Suprapubic skin (tissue), 4 donors: ENCODE measurements around the gene FLYWCH1. TPM values are rescaled to one million over a fixed set of nuclear protein-coding genes. Genes with fewer than 3 reads are reported as not detected.

ENCODE experiments used
- DNase-seq, 2 donors: peaks; one replicate each; pipeline ENCODE4 v3.0.0-alpha.2; 2019; ENCODE audit warnings: low spot score in 2 of 2
- H3K27ac ChIP-seq: fragments of 200-600 bp; sonication (generic); one replicate; pipeline ENCODE4 v1.5.1; 2019
- H3K27me3 ChIP-seq: fragments of 200-600 bp; sonication (generic); one replicate; pipeline ENCODE4 v1.5.1; 2019
- H3K36me3 ChIP-seq: fragments of 200-600 bp; sonication (generic); one replicate; pipeline ENCODE4 v1.5.1; 2019
- H3K4me1 ChIP-seq: fragments of 200-600 bp; sonication (generic); one replicate; pipeline ENCODE4 v1.5.1; 2019
- H3K4me3 ChIP-seq: fragments of 200-600 bp; sonication (generic); one replicate; pipeline ENCODE4 v1.5.1; 2019; ENCODE audit warnings: mild to moderate bottlenecking
- H3K9me3 ChIP-seq: fragments of 200-600 bp; sonication (generic); one replicate; pipeline ENCODE4 v1.5.1; 2019
- EP300 ChIP-seq: sonication (generic); formaldehyde crosslinking; IDR thresholded peaks from one replicate; pipeline ENCODE4 v1.6.1; 2017; ENCODE audit warnings: antibody characterized with exemption
- POLR2A ChIP-seq, 2 donors: fragments of 450-650 bp; IDR thresholded peaks; one replicate each; pipeline ENCODE4 v1.6.1; 2017; ENCODE audit warnings: antibody characterized with exemption in 2 of 2, mild to moderate bottlenecking in 2 of 2, moderate library complexity in 2 of 2
- POLR2AphosphoS5 ChIP-seq, 3 donors: sonication (generic); formaldehyde crosslinking; IDR thresholded peaks; one replicate each; pipeline ENCODE4 v1.6.1; 2017; ENCODE audit warnings: antibody characterized with exemption in 3 of 3
- WGBS: methylation state at CpG from one replicate; pipeline ENCODE4 v1.1.5; 2018; 5-methylcytosine and 5-hydroxymethylcytosine counted together
- total RNA-seq, 4 donors: library from RNA; depleted of rRNA; stranded (reverse); fragments of >200 nt; gene quantifications; one replicate each; pipeline ENCODE4 v1.1.0, GENCODE V29; 2016
- TF ChIP-seq, protein P1 (sequence below), 2 donors: fragments of 200-600 bp in 1 of 2; fragments of 450-650 bp in 1 of 2; sonication (generic) in 1 of 2; IDR thresholded peaks; one replicate each; pipeline ENCODE4 v1.5.1; 2016 to 2019; ENCODE audit warnings: antibody characterized with exemption in 2 of 2, mild to moderate bottlenecking in 1 of 2, moderate library complexity in 1 of 2

FLYWCH1 gene
- total RNA-seq, 4 donors from 2014 or later, result 32.7 to 81.8 (median 52.1) TPM

DNA sequence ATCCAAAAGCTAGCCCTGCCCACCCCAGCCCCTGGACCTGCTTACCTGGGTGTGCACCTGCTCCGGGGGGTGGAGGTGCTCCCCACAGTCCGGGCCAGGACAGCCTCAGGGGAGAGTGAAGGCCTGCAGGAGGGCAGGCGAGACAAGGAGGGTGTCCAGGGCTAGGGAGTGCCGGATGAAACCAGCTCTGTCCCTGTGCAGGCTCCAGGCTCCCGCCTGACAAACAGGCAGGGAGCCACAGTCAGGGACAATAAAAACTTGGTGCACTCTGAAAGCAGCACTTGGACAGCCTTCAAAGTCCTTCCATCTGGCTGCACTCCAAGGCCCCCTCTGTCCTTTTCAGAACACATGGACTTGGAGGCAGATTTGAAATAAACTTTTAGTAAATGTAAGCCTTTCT, 61.4 kb downstream of the FLYWCH1 start:
- Histone ChIP-seq H3K27me3 (no peaks in the 10 kb centered on the region), H3K27ac (no peak overlapping the region), H3K4me1 (peaks cover 26% of the 10 kb centered on the region), H3K4me3 (no peak overlapping the region), H3K36me3 (no peaks in the 10 kb centered on the region), H3K9me3 (no peaks in the 10 kb centered on the region)
- WGBS, result 75% methylated on average over 2 of the region's 5 CpGs
- TF ChIP-seq, protein P1, sequence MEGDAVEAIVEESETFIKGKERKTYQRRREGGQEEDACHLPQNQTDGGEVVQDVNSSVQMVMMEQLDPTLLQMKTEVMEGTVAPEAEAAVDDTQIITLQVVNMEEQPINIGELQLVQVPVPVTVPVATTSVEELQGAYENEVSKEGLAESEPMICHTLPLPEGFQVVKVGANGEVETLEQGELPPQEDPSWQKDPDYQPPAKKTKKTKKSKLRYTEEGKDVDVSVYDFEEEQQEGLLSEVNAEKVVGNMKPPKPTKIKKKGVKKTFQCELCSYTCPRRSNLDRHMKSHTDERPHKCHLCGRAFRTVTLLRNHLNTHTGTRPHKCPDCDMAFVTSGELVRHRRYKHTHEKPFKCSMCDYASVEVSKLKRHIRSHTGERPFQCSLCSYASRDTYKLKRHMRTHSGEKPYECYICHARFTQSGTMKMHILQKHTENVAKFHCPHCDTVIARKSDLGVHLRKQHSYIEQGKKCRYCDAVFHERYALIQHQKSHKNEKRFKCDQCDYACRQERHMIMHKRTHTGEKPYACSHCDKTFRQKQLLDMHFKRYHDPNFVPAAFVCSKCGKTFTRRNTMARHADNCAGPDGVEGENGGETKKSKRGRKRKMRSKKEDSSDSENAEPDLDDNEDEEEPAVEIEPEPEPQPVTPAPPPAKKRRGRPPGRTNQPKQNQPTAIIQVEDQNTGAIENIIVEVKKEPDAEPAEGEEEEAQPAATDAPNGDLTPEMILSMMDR (IDR thresholded peaks at IDR 0.05), result no peak
- TF ChIP-seq POLR2A (IDR thresholded peaks at IDR 0.05) (no peak), EP300 (no peak), POLR2AphosphoS5 (IDR thresholded peaks at IDR 0.05) (no peak)
- no peak for DNase-seq

DNA sequence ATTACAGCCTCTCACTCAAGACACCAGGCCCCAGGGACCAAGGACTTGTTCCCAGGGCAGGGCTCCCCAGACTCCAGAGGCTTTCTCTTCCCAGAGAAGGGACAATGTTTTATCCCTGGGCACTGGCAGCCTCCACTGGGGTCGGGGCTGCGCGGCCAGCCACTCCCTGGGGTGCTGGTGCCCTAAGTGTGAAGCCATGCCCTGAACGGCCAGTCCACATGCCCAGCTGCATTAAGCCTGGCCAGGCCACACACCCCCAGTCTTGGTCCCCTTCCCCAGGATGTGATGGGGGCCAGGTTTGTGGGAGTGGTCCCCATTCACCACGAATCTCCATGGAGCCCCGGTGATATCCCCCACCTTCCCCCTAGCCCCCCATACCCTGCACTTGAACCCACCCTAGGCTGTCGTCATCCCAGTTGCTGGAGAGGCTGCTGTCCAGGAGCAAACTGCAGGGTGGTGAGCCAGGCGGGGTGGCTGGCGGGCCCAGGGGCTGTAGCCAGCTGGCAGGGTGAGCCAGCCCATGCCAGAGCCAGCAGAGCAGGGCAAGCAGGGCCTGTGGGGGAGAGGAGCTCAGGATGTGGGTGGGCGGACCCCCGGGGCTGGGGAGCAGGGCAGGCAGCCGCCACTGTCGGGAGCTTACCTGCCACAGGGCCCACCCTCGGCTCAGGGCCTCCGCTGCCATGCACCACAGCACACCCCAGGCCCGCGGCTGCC, 62.0 kb downstream of the FLYWCH1 start:
- H3K27ac ChIP-seq, result no peak overlapping the region
- TF ChIP-seq, protein P1 (IDR thresholded peaks at IDR 0.05), result no peak
- TF ChIP-seq POLR2AphosphoS5 (IDR thresholded peaks at IDR 0.05) (no peak), POLR2A (IDR thresholded peaks at IDR 0.05) (no peak), EP300 (no peak)
- WGBS, result 40% methylated on average over 2 of the region's 17 CpGs

DNA sequence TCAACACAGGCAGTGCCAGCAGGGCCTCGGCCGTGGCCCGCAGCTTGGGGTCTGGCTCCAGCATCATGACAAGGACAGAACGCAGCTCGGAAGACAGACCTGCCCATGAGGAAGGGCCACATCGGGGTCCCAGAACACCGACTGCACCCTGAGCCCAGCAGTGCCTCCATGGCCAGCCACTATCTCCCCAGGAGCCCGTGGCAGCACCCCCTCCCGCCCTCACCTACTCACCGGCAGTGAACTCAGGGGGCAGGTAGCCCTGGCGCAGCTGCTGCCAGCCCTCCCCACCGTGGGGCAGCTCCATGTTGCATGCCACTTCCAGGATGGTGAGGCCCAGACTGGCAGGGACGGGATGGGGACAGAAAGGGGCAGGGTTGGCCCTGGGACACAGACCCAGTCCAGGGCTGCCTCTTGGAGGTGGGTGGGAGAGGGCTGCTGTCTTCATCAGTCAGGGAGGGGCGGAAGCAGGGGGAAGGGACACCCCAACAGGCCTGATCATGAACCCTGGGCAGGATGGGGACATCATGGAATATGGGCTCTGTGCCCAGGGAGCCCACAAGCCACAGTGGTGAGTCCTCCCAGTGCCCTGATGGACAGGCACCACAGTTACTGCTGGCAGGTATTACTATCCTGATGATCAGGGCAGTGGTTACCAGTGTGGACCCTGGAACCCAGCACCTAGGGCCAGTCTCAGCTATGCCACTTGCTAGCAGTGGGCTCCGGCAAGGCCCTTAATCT, 62.8 kb downstream of the FLYWCH1 start:
- Histone ChIP-seq H3K27ac (no peak overlapping the region), H3K27me3 (peaks cover 2% of the 10 kb centered on the region), H3K4me1 (peaks cover 17% of the 10 kb centered on the region), H3K36me3 (no peaks in the 10 kb centered on the region), H3K4me3 (no peak overlapping the region), H3K9me3 (no peaks in the 10 kb centered on the region)
- TF ChIP-seq, protein P1 (IDR thresholded peaks at IDR 0.05), result no peak
- TF ChIP-seq POLR2AphosphoS5 (IDR thresholded peaks at IDR 0.05) (no peak), POLR2A (IDR thresholded peaks at IDR 0.05) (no peak), EP300 (no peak)
- DNase-seq, result no peak
- no CpG with 5 or more reads among the region's 15 CpGs for WGBS

More for the DNA sequence above, 62.0 kb downstream of the FLYWCH1 start:
- Histone ChIP-seq H3K9me3 (no peaks in the 10 kb centered on the region), H3K4me3 (no peak overlapping the region), H3K27me3 (no peaks in the 10 kb centered on the region), H3K4me1 (peaks cover 19% of the 10 kb centered on the region), H3K36me3 (no peaks in the 10 kb centered on the region)
- DNase-seq, result no peak

DNA sequence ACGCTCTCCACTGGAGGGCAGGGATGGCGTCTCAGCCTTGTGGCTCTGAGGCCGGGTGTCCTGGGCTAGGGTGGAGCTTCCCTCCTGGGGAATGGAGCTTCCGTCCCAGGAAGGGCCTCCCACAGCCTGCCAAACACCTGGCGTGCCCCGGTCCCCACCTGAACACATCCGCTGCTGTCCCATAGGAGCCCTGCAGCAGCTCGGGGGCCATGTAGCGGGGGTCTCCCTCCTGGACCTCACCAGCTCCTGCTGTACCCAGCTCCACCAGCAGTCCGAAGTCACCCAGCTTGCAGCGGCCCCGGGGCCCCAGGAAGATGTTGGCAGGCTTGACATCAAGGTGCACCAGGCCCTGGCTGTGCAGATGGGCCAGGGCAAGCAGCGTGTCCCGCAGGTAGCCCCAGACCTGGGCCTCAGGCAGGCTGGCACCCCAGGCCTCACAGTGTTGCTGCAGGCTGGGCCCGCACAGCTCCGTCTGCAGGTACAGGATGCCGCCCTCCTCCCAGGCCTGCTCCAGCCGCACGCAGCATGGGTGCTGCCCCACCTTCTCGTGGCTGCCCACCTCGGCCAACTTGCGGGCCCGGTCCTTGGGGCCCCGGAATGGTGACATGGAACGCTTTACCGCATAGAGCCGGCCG, 63.5 kb downstream of the FLYWCH1 start:
- 93% methylated on average over 14 of the region's 28 CpGs for WGBS
- TF ChIP-seq EP300, result no peak
- TF ChIP-seq POLR2AphosphoS5 (IDR thresholded peaks at IDR 0.05), result no peak
- TF ChIP-seq, protein P1 (IDR thresholded peaks at IDR 0.05), result no peak
- no peak for TF ChIP-seq POLR2A (IDR thresholded peaks at IDR 0.05)

DNA sequence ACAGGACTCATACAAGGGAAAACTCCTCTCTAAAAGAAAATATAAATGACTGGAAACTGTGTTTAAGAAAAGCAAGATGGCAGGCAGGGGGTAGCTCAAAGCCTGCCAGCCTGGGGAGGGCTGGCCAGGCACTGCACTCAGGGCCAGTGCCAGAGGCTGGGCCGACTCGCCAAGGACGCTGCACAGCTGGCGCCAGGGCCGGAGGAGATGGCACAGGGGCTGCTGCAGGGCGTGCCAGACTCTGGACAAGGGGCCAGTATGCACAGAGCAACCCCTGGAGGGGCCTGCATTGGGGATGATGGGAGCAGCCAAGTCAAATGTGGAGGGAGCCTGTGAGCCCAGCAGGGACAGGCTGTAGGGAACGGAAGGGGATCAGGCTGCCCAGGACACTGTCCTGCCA, 64.5 kb downstream of the FLYWCH1 start:
- TF ChIP-seq, protein P1 (IDR thresholded peaks at IDR 0.05), result no peak
- TF ChIP-seq POLR2A (IDR thresholded peaks at IDR 0.05) (no peak), POLR2AphosphoS5 (IDR thresholded peaks at IDR 0.05) (no peak), EP300 (no peak)
- Histone ChIP-seq H3K4me3 (no peak overlapping the region), H3K27ac (no peak overlapping the region), H3K36me3 (no peaks in the 10 kb centered on the region), H3K4me1 (peaks cover 15% of the 10 kb centered on the region), H3K9me3 (no peaks in the 10 kb centered on the region), H3K27me3 (peaks cover 7% of the 10 kb centered on the region)
- DNase-seq, result no peak
- 94% methylated on average over 7 of the region's 7 CpGs for WGBS

More for the DNA sequence above, 63.5 kb downstream of the FLYWCH1 start:
- no peak for DNase-seq
- H3K27me3 ChIP-seq, result peaks cover 7% of the 10 kb centered on the region
- H3K36me3 ChIP-seq, result no peaks in the 10 kb centered on the region
- peaks cover 16% of the 10 kb centered on the region for H3K4me1 ChIP-seq
- H3K27ac ChIP-seq, result no peak overlapping the region
- H3K9me3 ChIP-seq, result no peaks in the 10 kb centered on the region
- no peak overlapping the region for H3K4me3 ChIP-seq
